Glomerular visceral epithelial cell (primary cell): ENCODE measurements around the gene CLIC5.
A peak's percentile ranks its signal among the peaks of the same experiment; 100 is the strongest.

Experiments used
- DNase-seq: peaks from one replicate; pipeline ENCODE4 v3.0.0-alpha.2; 2016; ENCODE audit errors: extremely low spot score

The CLIC5 gene

GRCh38 chr6:46035242-46035641 lies 19.6 kb upstream of the CLIC5 start:
- DNase-seq: no peak

- no peak for DNase-seq
Measured at GRCh38 chr6:46032110-46032998, 16.7 kb upstream of the CLIC5 start.

GRCh38 chr6:46029602-46030001 lies 13.9 kb upstream of the CLIC5 start:
- DNase-seq: no peak

- DNase-seq: no peak
Measured at GRCh38 chr6:46026307-46026706, 10.6 kb upstream of the CLIC5 start.

GRCh38 chr6:46025573-46025972 lies 9.9 kb upstream of the CLIC5 start:
- DNase-seq: no peak

DNA sequence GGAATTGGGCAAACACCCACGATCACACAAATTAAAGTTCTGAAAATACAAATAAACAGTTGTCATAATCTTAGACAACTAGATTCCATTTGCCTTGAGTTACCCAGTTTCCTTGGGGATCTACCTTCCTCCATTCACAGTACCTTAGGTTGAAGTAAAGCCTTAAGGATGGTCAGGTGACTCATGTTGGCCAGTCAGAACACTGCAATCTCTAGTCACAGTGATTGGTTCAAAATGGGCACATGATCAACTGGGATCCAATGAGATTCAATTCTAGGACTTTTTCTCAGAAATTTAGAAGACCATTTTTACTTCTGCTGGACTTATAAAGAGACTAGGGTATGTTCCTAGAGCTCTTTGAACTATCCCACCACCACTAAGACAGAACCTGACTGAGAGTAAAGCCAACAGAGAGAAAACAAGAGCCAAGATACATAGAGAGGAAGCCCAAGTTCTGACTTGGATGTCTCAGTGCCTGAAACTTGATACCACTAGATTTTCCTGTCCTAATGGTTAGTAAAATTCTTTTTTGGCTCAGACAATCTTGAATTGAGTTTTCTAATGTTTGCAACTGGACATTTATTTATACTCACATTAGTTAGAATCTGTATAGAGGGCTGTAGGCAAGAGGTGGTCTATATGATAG lies 8.6 kb upstream of the CLIC5 start:
- no peak for DNase-seq

DNA sequence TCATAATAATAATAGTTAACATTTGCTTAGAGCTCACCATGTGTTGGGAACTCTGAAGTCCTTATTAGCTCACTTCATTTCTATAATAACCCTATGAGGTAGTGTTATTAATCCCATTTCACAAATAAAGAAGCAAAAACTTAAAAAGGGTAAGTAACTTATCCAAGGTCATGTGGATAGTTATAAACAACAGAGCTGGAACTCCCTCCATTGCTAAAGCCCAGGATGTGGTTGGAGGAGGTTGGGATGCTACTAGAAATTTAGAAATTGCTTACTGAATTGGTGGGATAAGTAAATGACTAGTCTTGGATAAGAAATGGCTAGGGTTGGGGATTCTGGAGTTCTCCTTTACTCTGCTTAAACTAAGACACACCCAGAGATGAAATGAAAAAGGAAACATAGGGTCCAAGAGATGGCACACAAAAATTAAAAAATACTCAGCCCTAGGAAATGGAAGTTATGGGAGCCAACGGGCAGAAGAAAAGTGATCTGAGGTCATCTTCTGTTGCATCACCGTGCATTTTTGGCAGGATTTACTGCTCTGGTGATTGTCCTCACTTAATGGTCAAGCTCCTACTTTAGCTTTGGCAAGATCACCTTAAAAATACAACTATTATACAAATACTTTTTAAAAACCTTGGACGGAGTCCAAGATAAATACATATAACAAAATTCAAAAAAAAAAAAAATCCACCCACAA lies 7.7 kb upstream of the CLIC5 start:
- DNase-seq: no peak

DNA sequence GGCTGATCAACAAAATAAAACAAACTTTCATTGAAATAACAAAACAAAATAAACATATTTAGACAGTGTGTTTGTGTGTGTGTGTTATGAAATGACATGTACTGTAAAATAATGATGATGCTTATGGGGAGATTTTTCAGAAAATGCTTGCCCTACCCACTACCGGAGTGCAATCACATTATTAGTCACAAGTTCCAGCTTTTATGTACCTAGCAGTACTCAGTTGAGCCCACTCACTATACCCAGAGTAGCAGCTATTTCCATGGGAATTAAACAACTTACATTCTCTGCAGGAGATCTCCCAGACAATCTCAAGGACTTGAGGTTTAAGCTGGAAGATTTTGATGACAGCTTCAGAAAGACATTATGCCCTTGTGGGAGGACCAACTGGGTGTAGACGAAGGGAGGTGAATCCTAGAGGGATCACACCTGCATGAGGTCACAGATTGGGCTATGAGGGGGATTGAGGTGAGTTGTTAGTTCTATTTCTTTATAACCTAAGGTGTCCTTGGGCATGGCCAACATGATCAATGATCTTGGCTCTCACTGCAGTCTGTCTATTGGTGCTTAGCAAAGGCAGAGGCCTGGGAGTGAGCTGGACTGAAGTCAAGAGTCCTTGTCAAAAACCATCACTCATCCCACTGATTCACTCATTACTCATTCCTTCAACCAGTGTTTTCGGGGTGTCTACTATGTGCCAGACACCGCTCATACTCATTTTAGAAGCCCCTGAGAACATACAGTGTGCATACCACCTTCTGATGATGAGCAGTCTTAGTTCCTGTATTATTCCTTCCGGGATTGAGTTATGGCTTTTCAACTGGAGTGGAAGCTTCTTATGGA lies 6.7 kb upstream of the CLIC5 start:
- no peak for DNase-seq

DNA sequence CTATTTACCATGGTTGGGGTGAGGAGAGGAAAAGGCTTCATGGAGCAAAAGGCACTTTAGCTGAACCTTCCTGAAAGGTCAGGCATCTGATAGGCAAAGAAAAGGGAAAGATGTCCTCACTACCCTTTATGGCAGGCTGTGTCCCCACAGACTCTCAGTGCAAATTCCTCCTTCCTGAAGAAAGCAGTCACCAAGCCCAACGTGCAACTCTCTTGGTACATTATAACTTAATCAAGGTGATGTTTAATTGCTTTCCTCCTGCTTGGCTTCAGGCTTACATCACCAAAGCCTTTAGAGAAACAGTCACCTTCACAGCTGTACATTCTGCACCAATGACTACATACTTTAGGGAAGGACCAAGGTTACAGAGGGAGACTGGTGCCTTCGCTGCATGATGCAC lies 2.1 kb upstream of the CLIC5 start:
- no peak for DNase-seq

- DNase-seq: no peak
Measured at GRCh38 chr6:46016063-46016608, 476 bp upstream of the CLIC5 start.

DNA sequence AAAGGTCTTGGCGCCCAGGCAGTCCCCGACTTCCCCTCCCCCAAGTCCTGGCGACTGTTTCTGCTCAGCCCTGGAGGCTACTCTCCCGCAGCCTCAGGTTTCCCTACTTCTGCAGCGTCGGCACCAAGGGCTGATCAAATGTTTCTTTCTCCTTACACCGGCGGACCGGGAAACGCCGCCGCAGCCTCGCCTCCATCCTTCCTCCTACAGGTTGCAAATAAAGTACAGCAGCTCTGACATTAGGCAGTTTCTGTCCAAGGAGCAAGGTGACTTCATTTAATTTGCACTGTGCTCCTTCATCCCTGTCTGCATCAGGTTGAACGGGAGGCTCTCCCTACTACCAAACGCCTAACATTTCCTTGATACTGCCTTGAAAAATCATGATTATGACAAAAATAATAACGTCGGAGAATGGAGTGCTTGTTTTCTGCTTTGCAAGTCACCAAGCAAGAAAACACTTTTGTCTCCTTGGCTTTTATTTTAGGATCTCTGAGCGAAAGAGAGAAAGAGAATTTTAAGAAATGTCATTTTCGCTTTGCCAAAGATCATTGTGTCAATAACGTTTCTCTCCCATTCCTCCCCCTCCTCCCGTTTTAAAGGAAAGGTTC lies 1.0 kb downstream of the CLIC5 start:
- DNase-seq: no peak

GRCh38 chr6:46014046-46014445 lies 1.6 kb downstream of the CLIC5 start:
- no peak for DNase-seq

- DNase-seq: no peak
Measured at GRCh38 chr6:46013639-46014038, 2.0 kb downstream of the CLIC5 start.

GRCh38 chr6:46012834-46013233 lies 2.8 kb downstream of the CLIC5 start:
- no peak for DNase-seq

GRCh38 chr6:46011188-46012085 lies 4.2 kb downstream of the CLIC5 start:
- DNase-seq: peak; percentile 47

DNA sequence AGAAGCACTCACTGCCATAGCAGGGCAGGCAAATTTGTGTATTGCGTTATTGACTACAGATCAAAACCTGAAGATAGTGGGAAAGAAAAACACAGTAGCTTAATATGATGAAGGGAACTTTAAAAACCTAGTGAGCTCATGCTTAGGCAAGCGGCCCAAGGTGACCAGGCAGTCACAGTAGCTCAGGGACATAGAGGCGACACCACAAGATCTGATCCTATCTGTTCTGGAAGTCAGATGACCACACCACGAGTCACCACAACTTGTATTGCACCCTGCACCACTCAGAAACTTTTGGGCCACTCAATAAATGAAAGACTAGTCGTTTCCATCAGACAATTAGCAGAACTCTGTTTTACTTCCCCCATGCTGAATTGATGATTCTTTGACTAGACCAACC lies 4.9 kb downstream of the CLIC5 start:
- no peak for DNase-seq

GRCh38 chr6:46010270-46010669 lies 5.4 kb downstream of the CLIC5 start:
- DNase-seq: no peak

GRCh38 chr6:46002264-46002663 lies 13.4 kb downstream of the CLIC5 start:
- no peak for DNase-seq

GRCh38 chr6:46000905-46001304 lies 14.8 kb downstream of the CLIC5 start:
- DNase-seq: no peak

DNA sequence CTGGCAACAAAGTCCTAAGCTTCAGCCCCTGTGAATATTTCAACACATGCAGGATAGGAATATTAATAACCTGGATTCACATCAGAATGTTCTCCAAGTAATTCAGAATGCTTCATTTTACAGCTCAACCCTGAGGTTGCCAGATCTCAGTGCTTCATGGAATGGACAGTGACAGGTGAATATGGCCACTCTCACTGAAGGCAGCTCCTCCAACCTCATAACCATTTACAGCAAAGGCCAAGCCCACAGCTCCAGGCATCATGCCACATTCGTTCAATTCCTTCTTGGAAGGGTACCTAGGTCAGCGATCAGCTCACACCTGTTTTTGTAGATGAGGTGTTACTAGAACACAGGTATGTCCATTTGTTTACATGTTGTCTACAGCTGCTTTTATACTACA lies 17.1 kb downstream of the CLIC5 start:
- no peak for DNase-seq
